Measurements from ENCODE around the gene MAPK8IP3. TPM values are rescaled to one million over a fixed set of nuclear protein-coding genes. Genes with fewer than 3 reads are reported as not detected.

The MAPK8IP3 gene
- total RNA-seq, 2 experiments from 2014 or later: 101 to 108 TPM

DNA sequence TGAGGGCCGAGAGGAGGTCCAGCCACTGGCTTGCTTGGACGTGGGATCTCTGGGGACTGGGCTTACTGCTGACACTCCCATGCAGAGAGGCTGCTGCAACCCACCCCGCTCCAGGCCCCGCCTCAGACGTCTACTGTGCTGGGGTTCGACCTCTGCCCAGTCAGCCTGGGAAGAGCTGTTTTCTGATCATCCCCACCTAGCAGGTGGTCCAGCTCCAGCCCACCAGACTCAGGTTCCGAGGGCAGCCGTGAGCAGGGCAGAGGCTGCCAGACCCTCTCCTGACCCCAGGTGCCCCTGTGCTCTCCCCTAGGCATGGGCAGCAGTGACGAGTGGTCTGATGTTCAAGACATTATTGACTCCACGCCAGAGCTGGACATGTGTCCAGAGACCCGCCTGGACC is 41.9 kb downstream of the MAPK8IP3 start:
- Mint-ChIP-seq H3K4me3 (no peak overlapping the region), H3K27ac (no peak overlapping the region), H3K36me3 (ENCODE audit: low read depth) (peaks cover 9% of the 10 kb centered on the region), H3K27me3 (no peaks in the 10 kb centered on the region), H3K4me1 (no peaks in the 10 kb centered on the region), H3K9me3 (no peaks in the 10 kb centered on the region)
- ChIA-PET POLR2A (no interaction called here), CTCF (no interaction called here)
- DNase-seq: no peak

GRCh38 chr16:1749152-1750117 is 43.4 kb downstream of the MAPK8IP3 start:
- Mint-ChIP-seq H3K4me3 (no peak overlapping the region), H3K36me3 (ENCODE audit: low read depth) (peaks cover 7% of the 10 kb centered on the region), H3K27ac (no peak overlapping the region), H3K4me1 (no peaks in the 10 kb centered on the region), H3K27me3 (no peaks in the 10 kb centered on the region), H3K9me3 (no peaks in the 10 kb centered on the region)
- CTCF ChIA-PET: interaction anchor here (0.7 to 1.6 kb wide), 2 partner anchors 10 to 43 kb away, joined by 3 read pairs; partner anchors contain the start of gene MAPK8IP3
- DNase-seq: no peak
- POLR2A ChIA-PET: no interaction called here

DNA sequence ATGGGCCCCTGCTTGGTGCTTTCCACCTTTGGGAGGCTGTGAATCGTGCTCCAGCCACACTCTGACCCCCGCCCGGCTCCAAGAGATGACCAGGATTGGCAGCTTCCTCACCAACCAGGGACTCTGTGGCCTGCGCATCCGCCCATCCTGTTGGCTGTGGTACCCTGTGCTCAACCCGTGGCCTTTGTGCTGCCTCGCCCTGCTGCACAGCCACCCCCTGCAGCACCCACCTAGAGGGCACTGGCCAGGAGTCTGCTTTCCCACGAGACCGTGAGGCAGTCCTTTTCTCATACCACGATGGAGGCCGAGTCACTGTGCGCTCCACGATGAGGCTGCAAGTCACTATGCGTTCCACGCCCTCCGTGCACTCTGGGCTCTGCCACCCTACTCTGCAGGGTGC is 46.0 kb downstream of the MAPK8IP3 start:
- no peaks in the 10 kb centered on the region for H3K27me3 Mint-ChIP-seq
- H3K9me3 Mint-ChIP-seq: no peaks in the 10 kb centered on the region
- POLR2A ChIA-PET: no interaction called here
- H3K27ac Mint-ChIP-seq: no peak overlapping the region
- DNase-seq: no peak
- H3K4me3 Mint-ChIP-seq: no peak overlapping the region
- peaks cover 9% of the 10 kb centered on the region for H3K36me3 Mint-ChIP-seq (ENCODE audit: low read depth)
- CTCF ChIA-PET: interaction anchor here (0.9 to 1.2 kb wide), 2 partner anchors 8 to 19 kb away, joined by 3 read pairs; no protein-coding TSS in a partner anchor
- H3K4me1 Mint-ChIP-seq: peaks cover 8% of the 10 kb centered on the region

DNA sequence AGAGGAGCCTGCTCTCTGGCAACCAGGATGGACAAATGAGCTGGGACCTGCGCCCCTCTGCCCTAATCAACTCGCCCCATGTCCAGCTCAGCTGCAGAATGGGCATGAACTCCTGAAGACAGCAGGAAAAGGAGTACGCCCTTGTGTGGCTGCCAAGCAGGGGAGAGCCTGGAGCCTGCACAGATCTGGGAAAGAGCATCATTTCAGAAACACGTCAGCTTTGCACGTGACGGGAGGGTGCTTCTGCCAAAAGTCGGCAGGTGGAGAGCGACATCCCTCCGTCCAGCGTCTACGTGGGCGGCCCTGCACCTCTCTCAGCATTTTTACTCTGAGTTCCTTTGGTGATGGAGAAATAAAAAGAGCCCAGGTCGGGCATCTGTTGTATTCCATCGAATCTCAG is 46.9 kb downstream of the MAPK8IP3 start:
- Mint-ChIP-seq H3K9me3 (no peaks in the 10 kb centered on the region), H3K27ac (no peak overlapping the region), H3K36me3 (ENCODE audit: low read depth) (peaks cover 7% of the 10 kb centered on the region), H3K4me3 (no peak overlapping the region), H3K27me3 (no peaks in the 10 kb centered on the region), H3K4me1 (peaks cover 16% of the 10 kb centered on the region)
- ChIA-PET POLR2A (no interaction called here), CTCF (no interaction called here)
- DNase-seq: no peak

DNA sequence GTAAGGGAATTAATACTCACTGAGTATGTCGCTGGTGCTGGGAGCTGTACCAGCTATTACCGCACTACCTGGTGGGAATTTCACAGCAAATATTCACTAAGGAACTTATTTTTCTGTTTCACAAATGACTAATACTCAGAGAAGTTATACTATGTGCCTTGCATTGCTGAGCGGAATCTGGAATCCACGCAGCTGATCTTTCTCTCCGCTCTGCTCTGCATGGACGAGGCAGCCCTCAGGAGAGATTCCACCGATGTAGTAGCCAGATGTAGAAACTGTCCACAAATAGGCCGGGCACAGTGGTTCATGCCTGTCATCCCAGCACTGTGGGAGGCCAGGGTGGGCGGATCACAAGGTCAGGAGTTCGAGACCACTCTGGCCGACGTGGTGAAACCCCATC is 48.2 kb downstream of the MAPK8IP3 start:
- Mint-ChIP-seq H3K27ac (no peak overlapping the region), H3K4me3 (no peak overlapping the region), H3K36me3 (ENCODE audit: low read depth) (peaks cover 7% of the 10 kb centered on the region), H3K27me3 (no peaks in the 10 kb centered on the region), H3K4me1 (peaks cover 23% of the 10 kb centered on the region), H3K9me3 (no peaks in the 10 kb centered on the region)
- CTCF ChIA-PET: interaction anchor here (1.2 kb wide), 1 partner anchor 10 kb away, joined by 3 read pairs; no protein-coding TSS in a partner anchor
- POLR2A ChIA-PET: no interaction called here
- DNase-seq: no peak

- POLR2A ChIA-PET: no interaction called here
Measured at GRCh38 chr16:1757714-1758461, 51.9 kb downstream of the MAPK8IP3 start.

GRCh38 chr16:1758923-1759322 is 52.9 kb downstream of the MAPK8IP3 start:
- Mint-ChIP-seq H3K9me3 (no peaks in the 10 kb centered on the region), H3K27ac (peak overlapping the region; percentile 76), H3K36me3 (ENCODE audit: low read depth) (peaks cover 10% of the 10 kb centered on the region), H3K4me1 (peaks cover 23% of the 10 kb centered on the region), H3K27me3 (no peaks in the 10 kb centered on the region), H3K4me3 (no peak overlapping the region)
- ChIA-PET CTCF (interaction anchor here (0.7 to 1.3 kb wide), 2 partner anchors 12 to 35 kb away, joined by 3 to 6 read pairs; no protein-coding TSS in a partner anchor), POLR2A (no interaction called here)
- DNase-seq: no peak

More at GRCh38 chr16:1757714-1758461, 51.9 kb downstream of the MAPK8IP3 start:
- no peaks in the 10 kb centered on the region for H3K27me3 Mint-ChIP-seq
- DNase-seq: no peak
- no peak overlapping the region for H3K4me3 Mint-ChIP-seq
- peak overlapping the region; percentile 88 for H3K27ac Mint-ChIP-seq
- peaks cover 10% of the 10 kb centered on the region for H3K36me3 Mint-ChIP-seq (ENCODE audit: low read depth)
- H3K9me3 Mint-ChIP-seq: no peaks in the 10 kb centered on the region
- CTCF ChIA-PET: interaction anchor here (0.7 to 1.3 kb wide), 2 partner anchors 13 to 34 kb away, joined by 3 to 6 read pairs; no protein-coding TSS in a partner anchor
- H3K4me1 Mint-ChIP-seq: peaks cover 23% of the 10 kb centered on the region

- Mint-ChIP-seq H3K27me3 (no peaks in the 10 kb centered on the region), H3K27ac (no peak overlapping the region), H3K9me3 (no peaks in the 10 kb centered on the region), H3K4me1 (peaks cover 23% of the 10 kb centered on the region), H3K4me3 (no peak overlapping the region), H3K36me3 (ENCODE audit: low read depth) (peaks cover 10% of the 10 kb centered on the region)
- POLR2A ChIA-PET: no interaction called here
- no peak for DNase-seq
- CTCF ChIA-PET: interaction anchor here (1.3 to 1.4 kb wide), 2 partner anchors 36 to 53 kb away, joined by 3 to 6 read pairs; partner anchors contain the start of gene MAPK8IP3
Measured at GRCh38 chr16:1759511-1759910, 53.5 kb downstream of the MAPK8IP3 start.

- CTCF ChIA-PET: interaction anchor here (0.6 to 1.4 kb wide), 3 partner anchors 10 to 77 kb away, joined by 3 read pairs; partner anchors contain the start of gene MAPK8IP3
- Mint-ChIP-seq H3K36me3 (ENCODE audit: low read depth) (peaks cover 8% of the 10 kb centered on the region), H3K4me1 (peaks cover 22% of the 10 kb centered on the region), H3K4me3 (no peak overlapping the region), H3K27me3 (no peaks in the 10 kb centered on the region), H3K9me3 (no peaks in the 10 kb centered on the region), H3K27ac (no peak overlapping the region)
- no peak for DNase-seq
- POLR2A ChIA-PET: no interaction called here
Measured at GRCh38 chr16:1760911-1761310, 54.9 kb downstream of the MAPK8IP3 start.

- POLR2A ChIA-PET: no interaction called here
Measured at GRCh38 chr16:1761751-1762150, 55.8 kb downstream of the MAPK8IP3 start.

GRCh38 chr16:1762196-1762878 is 56.3 kb downstream of the MAPK8IP3 start:
- POLR2A ChIA-PET: no interaction called here

More at GRCh38 chr16:1761751-1762150, 55.8 kb downstream of the MAPK8IP3 start:
- no peaks in the 10 kb centered on the region for H3K27me3 Mint-ChIP-seq
- H3K4me3 Mint-ChIP-seq: no peak overlapping the region
- H3K27ac Mint-ChIP-seq: peak overlapping the region; percentile 60
- H3K4me1 Mint-ChIP-seq: peaks cover 17% of the 10 kb centered on the region
- no peaks in the 10 kb centered on the region for H3K9me3 Mint-ChIP-seq
- no peak for DNase-seq
- peaks cover 8% of the 10 kb centered on the region for H3K36me3 Mint-ChIP-seq (ENCODE audit: low read depth)
- CTCF ChIA-PET: no interaction called here

GRCh38 chr16:1762879-1763520 is 57.0 kb downstream of the MAPK8IP3 start:
- ChIA-PET POLR2A (no interaction called here), CTCF (interaction anchor here (0.9 kb wide), 3 partner anchors 20 to 446 kb away, joined by 3 to 4 read pairs (median 3); partner anchors contain the start of genes NUBP2 and SPSB3)
- H3K27ac Mint-ChIP-seq: no peak overlapping the region
- DNase-seq: no peak
- no peak overlapping the region for H3K4me3 Mint-ChIP-seq
- no peaks in the 10 kb centered on the region for H3K9me3 Mint-ChIP-seq
- H3K4me1 Mint-ChIP-seq: peaks cover 5% of the 10 kb centered on the region
- H3K36me3 Mint-ChIP-seq (ENCODE audit: low read depth): peaks cover 11% of the 10 kb centered on the region
- H3K27me3 Mint-ChIP-seq: no peaks in the 10 kb centered on the region

More at GRCh38 chr16:1762196-1762878, 56.3 kb downstream of the MAPK8IP3 start:
- Mint-ChIP-seq H3K27ac (no peak overlapping the region), H3K9me3 (no peaks in the 10 kb centered on the region), H3K4me3 (no peak overlapping the region), H3K27me3 (no peaks in the 10 kb centered on the region), H3K4me1 (peaks cover 11% of the 10 kb centered on the region), H3K36me3 (ENCODE audit: low read depth) (peaks cover 8% of the 10 kb centered on the region)
- CTCF ChIA-PET: interaction anchor here (0.9 kb wide), 2 partner anchors 21 to 167 kb away, joined by 3 read pairs; partner anchors contain the start of genes NUBP2 and SPSB3
- no peak for DNase-seq

All from activated CD4-positive, alpha-beta T cell treated with anti-CD3 and anti-CD28 coated beads, Interleukin-2, amount 10 ng/mL, durations not matched to agents 7 days and 5 days (primary cell).